GM10248 (cell line): ENCODE results near the gene IZUMO4.

Source experiments
- CTCF ChIA-PET: fragments of 300-600 bp; sonication (Branson Sonifier 250); formaldehyde crosslinking; extraction: SDS; loops from one replicate; lab custom pipeline; 2021; ENCODE audit warnings: antibody characterized with exemption; lab: Yijun Ruan, JAX
- POLR2A ChIA-PET: fragments of 350-650 bp; sonication (Branson Sonifier 250); formaldehyde crosslinking; extraction: SDS; loops from one replicate; lab custom pipeline; 2020; ENCODE audit warnings: antibody characterized with exemption; lab: Yijun Ruan, JAX
- DNase-seq: peaks from one replicate; pipeline ENCODE4 v3.0.0; 2012; ENCODE audit errors: extremely low spot score
- TF ChIP-seq, protein P1 (sequence below): IDR thresholded peaks from 2 replicates; pipeline ENCODE4 v1.5.1; 2012; ENCODE audit warnings: mild to moderate bottlenecking, low read depth; ENCODE audit errors: extremely low read depth, missing control alignments, control extremely low read depth

IZUMO4 gene

DNA sequence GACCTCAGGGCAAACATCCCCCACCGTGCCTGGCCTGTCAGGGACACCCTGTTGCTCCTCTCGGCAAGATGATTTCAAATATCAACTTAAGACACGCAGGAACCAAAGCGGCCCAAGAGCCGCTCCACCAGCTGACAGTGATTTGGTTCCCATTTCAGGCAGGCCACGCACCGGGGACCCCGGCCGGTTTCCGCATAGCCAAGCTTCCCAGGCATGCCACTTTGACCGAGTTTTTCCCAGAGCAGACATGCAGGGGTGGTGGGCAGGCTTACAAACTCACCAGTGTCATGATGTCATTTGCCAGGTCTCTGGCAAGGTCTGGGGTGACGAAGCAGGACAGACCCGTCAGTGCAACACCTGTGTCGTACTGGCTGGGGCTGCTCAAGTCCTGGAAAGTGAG, 35.5 kb downstream of the IZUMO4 start:
- DNase-seq: no peak
- ChIA-PET CTCF (no interaction called here), POLR2A (no interaction called here)
- TF ChIP-seq, protein P1, sequence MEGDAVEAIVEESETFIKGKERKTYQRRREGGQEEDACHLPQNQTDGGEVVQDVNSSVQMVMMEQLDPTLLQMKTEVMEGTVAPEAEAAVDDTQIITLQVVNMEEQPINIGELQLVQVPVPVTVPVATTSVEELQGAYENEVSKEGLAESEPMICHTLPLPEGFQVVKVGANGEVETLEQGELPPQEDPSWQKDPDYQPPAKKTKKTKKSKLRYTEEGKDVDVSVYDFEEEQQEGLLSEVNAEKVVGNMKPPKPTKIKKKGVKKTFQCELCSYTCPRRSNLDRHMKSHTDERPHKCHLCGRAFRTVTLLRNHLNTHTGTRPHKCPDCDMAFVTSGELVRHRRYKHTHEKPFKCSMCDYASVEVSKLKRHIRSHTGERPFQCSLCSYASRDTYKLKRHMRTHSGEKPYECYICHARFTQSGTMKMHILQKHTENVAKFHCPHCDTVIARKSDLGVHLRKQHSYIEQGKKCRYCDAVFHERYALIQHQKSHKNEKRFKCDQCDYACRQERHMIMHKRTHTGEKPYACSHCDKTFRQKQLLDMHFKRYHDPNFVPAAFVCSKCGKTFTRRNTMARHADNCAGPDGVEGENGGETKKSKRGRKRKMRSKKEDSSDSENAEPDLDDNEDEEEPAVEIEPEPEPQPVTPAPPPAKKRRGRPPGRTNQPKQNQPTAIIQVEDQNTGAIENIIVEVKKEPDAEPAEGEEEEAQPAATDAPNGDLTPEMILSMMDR: no peak

DNA sequence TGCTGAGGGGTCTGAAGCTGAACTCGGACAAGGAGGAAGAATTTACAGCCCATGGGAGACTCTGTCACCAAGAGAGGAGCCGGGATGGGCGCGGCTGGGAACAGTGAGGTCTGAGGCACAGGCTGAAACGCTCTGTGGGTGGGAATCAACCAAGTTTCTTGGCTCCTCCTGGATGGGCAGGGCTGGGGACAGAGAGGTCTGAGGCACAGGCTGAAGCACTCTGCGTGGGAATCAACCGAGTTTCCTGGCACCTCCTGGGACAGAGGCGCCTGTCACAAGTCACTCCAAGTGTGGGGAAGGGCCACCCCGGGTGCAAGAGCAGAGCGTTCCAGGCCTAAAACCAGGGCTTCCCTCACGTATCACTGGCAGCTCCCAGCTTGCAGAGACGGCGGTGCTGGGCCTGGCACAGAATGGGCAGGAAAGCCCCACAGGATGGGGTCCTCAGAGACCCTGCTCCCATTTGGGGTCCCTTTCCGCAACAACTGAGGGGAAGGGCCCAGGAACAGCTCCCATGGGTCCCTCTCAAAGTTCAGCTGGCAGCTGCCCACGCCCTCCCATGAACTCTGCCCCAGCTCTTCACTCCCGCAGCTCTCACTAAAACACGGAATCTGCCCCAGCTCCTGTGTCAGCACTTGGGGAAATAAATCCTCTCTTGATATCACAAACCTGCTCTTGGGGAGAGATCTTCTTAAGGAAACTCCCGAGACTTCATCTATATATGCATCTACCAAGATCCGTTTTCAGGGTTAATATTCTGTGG, 36.2 kb downstream of the IZUMO4 start:
- ChIA-PET CTCF (interaction anchor here (0.9 kb wide), 1 partner anchor 203 kb away, joined by 3 read pairs; no protein-coding TSS in a partner anchor), POLR2A (interaction anchor here (0.6 kb wide), 1 partner anchor 25 kb away, joined by 5 read pairs; no protein-coding TSS in a partner anchor)
- TF ChIP-seq, protein P1: no peak
- no peak for DNase-seq

DNA sequence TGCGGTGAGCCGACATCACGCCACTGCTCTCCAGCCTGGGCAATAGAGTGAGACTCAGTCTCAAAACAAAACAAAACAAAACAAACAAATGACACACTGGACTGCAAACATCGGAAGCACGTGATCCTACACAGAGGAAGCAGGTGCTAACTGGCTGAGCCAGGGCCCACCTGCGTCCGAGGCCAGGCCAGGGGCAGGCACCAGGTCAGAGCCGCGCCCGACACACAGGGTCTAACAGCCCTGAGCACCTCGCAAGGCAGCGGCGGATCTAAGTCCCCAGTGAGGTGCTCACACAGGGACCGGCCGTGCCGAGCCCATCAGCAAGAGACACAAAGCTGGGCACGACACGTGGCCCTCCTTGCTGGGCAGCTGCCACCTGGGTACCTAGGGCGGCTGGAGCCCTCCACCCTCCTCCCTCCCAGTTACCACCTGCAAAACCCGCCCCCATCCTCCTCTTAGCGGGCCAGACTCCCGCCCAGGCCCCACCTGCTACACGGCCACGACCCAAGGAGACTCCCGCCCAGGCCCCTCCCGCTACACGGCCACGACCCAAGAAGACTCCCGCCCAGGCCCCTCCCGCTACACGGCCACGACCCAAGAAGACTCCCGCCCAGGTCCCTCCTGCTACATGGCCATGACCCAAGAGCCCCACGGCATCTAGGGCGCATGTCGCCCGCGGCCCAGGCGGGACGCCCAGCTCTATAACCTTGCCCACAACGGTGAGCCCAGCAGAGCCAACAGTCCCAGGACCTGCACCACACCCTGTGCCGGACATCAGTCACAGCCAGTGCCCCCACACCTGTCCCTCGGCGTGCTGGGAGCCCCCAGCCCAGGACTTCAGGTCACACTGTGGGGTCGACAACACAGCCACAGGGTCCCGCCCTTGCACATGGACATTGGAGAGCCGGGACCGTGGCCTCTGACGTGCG, 39.0 kb downstream of the IZUMO4 start:
- ChIA-PET CTCF (no interaction called here), POLR2A (no interaction called here)
- no peak for DNase-seq
- TF ChIP-seq, protein P1: no peak

DNA sequence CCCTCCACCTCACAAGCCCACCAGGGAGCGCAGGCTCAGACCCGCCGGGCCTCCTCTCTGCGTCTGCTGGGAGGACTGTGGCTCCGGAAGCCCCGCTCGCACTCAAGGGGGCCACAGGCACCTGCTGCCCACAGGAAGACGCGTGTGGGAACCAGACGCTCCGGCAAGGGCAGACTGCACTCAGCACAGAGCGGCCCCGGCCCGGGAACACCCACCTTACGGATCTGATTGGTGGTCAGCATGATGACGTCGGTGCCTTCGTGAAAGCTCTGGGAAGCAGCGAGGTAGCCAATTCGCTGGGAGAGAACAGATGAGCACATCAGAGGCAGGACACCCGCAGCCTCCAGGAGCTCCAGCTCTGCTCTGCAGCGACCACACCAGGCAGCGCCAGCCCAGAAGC, 40.1 kb downstream of the IZUMO4 start:
- ChIA-PET CTCF (interaction anchor here (1.4 kb wide), 1 partner anchor 11 kb away, joined by 3 read pairs; no protein-coding TSS in a partner anchor), POLR2A (interaction anchor here (0.6 kb wide), 1 partner anchor 1084 kb away, joined by 3 read pairs; no protein-coding TSS in a partner anchor)
- TF ChIP-seq, protein P1: no peak
- DNase-seq: no peak

DNA sequence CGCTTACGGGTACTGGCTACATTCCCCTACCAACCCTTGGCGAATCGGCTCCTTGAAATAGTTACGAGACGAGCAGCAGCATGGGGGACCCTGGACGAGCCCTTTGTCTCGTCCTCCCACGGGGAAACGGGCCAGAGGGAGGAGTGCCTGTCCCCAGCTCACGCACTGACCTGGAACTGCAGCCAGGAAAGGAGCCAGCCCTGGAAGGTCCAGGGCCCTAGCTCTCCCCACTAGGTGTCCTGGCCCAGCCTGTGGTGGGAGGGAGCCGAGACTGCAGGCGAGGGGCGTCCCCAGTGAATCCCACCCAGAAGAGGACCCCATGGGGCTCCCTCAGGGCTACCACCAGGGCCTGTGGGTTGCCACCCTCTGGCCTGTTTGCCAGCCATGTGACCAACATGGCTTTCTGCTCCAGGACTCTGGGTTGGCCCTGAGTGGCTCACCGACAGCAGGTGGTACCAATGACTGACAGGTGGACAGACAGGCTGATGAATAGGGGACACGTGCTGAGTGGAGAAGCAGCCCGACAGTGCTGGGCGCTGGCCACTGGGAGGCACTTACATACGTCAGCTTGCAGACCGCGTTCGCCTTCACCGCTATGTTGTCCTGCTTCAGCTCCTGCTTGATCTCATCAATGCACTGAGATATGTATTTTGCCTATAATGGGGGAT, 41.5 kb downstream of the IZUMO4 start:
- TF ChIP-seq, protein P1: no peak
- ChIA-PET CTCF (interaction anchor here (1.4 kb wide), 1 partner anchor 10 kb away, joined by 3 read pairs; no protein-coding TSS in a partner anchor), POLR2A (no interaction called here)
- DNase-seq: no peak

DNA sequence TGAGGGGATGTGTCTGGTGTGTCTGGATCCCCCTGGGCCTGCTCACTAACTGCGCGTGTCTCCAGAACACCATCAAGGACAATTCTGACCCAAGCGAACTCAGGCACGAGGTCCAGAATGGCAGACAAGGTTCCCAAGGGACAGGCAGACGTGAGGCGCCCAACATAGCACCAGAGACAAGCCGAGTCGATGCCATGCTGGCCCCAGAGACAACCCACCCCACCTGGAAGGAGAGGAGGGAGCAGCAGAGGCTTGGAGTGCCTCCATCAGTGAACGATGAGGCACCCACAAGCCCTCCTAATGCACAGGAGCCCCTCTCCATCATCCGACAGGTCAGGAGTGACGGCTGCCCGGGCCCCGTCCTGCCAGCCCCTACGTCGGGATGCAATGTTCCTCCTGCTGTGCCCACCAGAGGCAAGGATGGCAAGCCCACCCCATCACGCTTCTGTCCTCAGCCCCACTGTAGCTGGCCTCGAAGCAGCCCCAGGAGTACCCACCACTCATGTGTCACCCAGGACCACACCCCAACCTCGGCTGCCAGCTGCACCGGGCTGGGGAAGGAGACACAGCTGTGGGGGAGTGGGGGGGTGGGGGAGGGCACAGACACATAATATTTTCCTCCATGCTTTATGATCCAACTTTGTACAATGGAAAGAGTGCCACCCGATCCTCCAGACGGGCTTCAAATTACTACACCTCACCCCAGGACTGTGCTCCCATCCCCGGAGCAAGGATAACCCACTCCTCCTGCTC, 42.8 kb downstream of the IZUMO4 start:
- ChIA-PET POLR2A (no interaction called here), CTCF (no interaction called here)
- DNase-seq: no peak
- TF ChIP-seq, protein P1: no peak
